Renal cortical epithelial cell (primary cell): ENCODE data around the gene RRAD. TPM values are rescaled to one million over a fixed set of nuclear protein-coding genes. Genes with fewer than 3 reads are reported as not detected.
"Not testable (repeated sequence)": the region's sequence is repeated elsewhere in the genome, so short reads cannot be mapped to it uniquely, and the experiment has no call there.

Experiments
- DNase-seq: peaks from one replicate; pipeline ENCODE4 v3.0.0-alpha.2; 2011; ENCODE audit warnings: low read depth
- total RNA-seq: library from RNA; depleted of rRNA; stranded (reverse); fragments of >200 nt; gene quantifications from 2 replicates; pipeline ENCODE4 v1.2.3, GENCODE V29; 2014

RRAD gene
- 177 and 379 TPM in 2 replicates for total RNA-seq

GRCh38 chr16:66925322-66925840, at the start of gene RRAD:
TSS of gene RRAD (minus strand) at chr16:66925535. CDS start at chr16:66925179, 356 bp downstream.
- peak; percentile 74 for DNase-seq

- DNase-seq, result not testable (repeated sequence)
These were observed 49.6 kb upstream of the RRAD start for GRCh38 chr16:66974932-66975246.

- DNase-seq, result not testable (repeated sequence)
These were observed 49.0 kb upstream of the RRAD start for GRCh38 chr16:66974156-66974931.

- DNase-seq, result no peak
These were observed 48.4 kb upstream of the RRAD start for GRCh38 chr16:66973716-66974115.

GRCh38 chr16:66972983-66973382, 47.6 kb upstream of the RRAD start:
- no peak for DNase-seq

GRCh38 chr16:66970775-66971720, 45.7 kb upstream of the RRAD start:
- DNase-seq, result peak; percentile 85

GRCh38 chr16:66968847-66969246, 43.5 kb upstream of the RRAD start:
- DNase-seq, result no peak

GRCh38 chr16:66964049-66964448, 38.7 kb upstream of the RRAD start:
- DNase-seq, result no peak

GRCh38 chr16:66961914-66962313, 36.6 kb upstream of the RRAD start:
- no peak for DNase-seq

- peak; percentile 68 for DNase-seq
These were observed 35.9 kb upstream of the RRAD start, which contains the start of gene CES3 for GRCh38 chr16:66961065-66961744. TSS of gene CES3 (plus strand) at chr16:66961266. CDS start at chr16:66961308, 42 bp downstream.

GRCh38 chr16:66960270-66960669, 34.9 kb upstream of the RRAD start:
- DNase-seq, result no peak

GRCh38 chr16:66959704-66960161, 34.4 kb upstream of the RRAD start:
- no peak for DNase-seq

- no peak for DNase-seq
These were observed 33.7 kb upstream of the RRAD start for GRCh38 chr16:66958857-66959703.

- not testable (repeated sequence) for DNase-seq
These were observed 30.8 kb upstream of the RRAD start for GRCh38 chr16:66956154-66956457.

- DNase-seq, result not testable (repeated sequence)
These were observed 30.2 kb upstream of the RRAD start for GRCh38 chr16:66955363-66956153.

GRCh38 chr16:66954097-66954659, 28.8 kb upstream of the RRAD start:
- peak; percentile 68 for DNase-seq

GRCh38 chr16:66953462-66954096, 28.2 kb upstream of the RRAD start:
- no peak for DNase-seq

- no peak for DNase-seq
These were observed 27.2 kb upstream of the RRAD start for GRCh38 chr16:66952430-66953110.
